Tibial artery (tissue), 4 donors: Measurements from ENCODE around the gene PCBP4.

ENCODE experiments used
- DNase-seq, 2 donors: peaks; one replicate each; pipeline ENCODE4 v3.0.0-alpha.2; 2019
- H3K27ac ChIP-seq, 2 donors: fragments of 200-600 bp; sonication (generic) in 1 of 2; 1 replicate in 1 of 2; 2 replicates in 1 of 2; pipeline ENCODE4 v1.5.1; 2018 to 2019; ENCODE audit warnings: mild to moderate bottlenecking in 1 of 2
- H3K27me3 ChIP-seq, 2 donors: fragments of 200-600 bp; sonication (generic) in 1 of 2; one replicate each; pipeline versions ENCODE4 v1.5.1 to v1.6.0; 2016 to 2019
- H3K36me3 ChIP-seq, 3 donors: fragments of 200-600 bp; sonication (generic) in 2 of 3; one replicate each; pipeline ENCODE4 v1.5.1; 2016 to 2019; ENCODE audit warnings: mild to moderate bottlenecking in 2 of 3
- H3K4me1 ChIP-seq, 4 donors: fragments of 200-600 bp; sonication (generic) in 2 of 4; 1 replicate in 3 of 4; 2 replicates in 1 of 4; pipeline ENCODE4 v1.5.1; 2016 to 2019
- H3K4me3 ChIP-seq, 2 donors: fragments of 200-600 bp; sonication (generic) in 1 of 2; 1 replicate in 1 of 2; 2 replicates in 1 of 2; pipeline ENCODE4 v1.5.1; 2018 to 2019; ENCODE audit warnings: mild to moderate bottlenecking in 2 of 2
- H3K9me3 ChIP-seq, 3 donors: fragments of 200-600 bp; sonication (generic) in 1 of 3; one replicate each; pipeline ENCODE4 v1.5.1; 2016 to 2019
- intact Hi-C: fragments of 100-400 bp; cut with DNase I; formaldehyde crosslinking; loops from one replicate; pipeline ENCODE4 v1.15.0; 2023; ENCODE audit warnings: low total_unique reads
- TF ChIP-seq, protein P1 (sequence below), 2 experiments: fragments of 200-600 bp in 1 of 2; fragments of 450-650 bp in 1 of 2; IDR thresholded peaks; one replicate each; pipeline ENCODE4 v1.5.1; 2017 to 2019; ENCODE audit warnings: antibody characterized with exemption in 2 of 2, mild to moderate bottlenecking in 1 of 2, moderate library complexity in 1 of 2

The PCBP4 gene

DNA sequence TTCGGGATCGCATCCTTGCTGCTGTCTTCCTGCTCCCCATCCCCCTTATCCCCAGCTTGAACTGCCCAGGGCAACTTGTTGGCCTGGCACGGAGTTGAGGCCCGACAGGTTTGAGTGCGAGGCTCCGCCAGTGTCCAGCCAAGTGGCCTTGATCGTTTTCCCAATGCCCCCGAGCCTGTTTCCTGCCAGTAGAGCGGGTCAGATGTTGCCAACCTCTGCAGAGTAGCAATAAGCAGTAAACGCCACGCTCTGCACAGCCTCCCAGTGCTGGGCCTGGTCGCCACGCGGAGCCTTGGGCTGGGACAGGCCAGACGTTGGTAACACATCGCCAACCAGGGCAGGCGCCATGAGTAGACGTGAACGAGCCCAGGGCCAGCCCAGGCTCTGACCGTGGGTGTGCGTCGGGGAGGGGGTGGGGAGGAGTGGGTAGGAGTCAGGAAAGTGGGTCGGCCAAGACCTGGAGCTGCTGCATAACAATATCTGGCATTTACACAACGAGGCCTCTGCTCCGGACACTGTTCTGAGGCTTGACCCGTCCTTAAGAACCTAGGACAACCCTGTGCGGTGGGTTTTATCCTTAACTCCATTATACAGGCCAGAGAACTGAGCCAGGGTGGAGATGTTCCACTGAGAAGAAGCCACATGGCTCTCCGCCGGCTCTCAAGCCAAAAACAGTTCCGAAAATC is 7.2 kb upstream of the PCBP4 start:
- Histone ChIP-seq H3K9me3 (no peaks in the 10 kb centered on the region), H3K36me3 (no peaks in the 10 kb centered on the region), H3K27me3 (no peaks in the 10 kb centered on the region), H3K27ac (peak overlapping the region; percentile 95 to 97), H3K4me3 (peak overlapping the region; percentile 70 to 84), H3K4me1 (peaks cover 0 to 39% (median 22%) of the 10 kb centered on the region in 4 donors)
- intact Hi-C loops = loop anchor here (10.0 kb wide), 1 partner anchor 1630 kb away; the partner anchor contains the start of genes RASSF1 and ZMYND10
- DNase-seq = peak in 1 of 2 donors; percentile 39
- TF ChIP-seq, protein P1, sequence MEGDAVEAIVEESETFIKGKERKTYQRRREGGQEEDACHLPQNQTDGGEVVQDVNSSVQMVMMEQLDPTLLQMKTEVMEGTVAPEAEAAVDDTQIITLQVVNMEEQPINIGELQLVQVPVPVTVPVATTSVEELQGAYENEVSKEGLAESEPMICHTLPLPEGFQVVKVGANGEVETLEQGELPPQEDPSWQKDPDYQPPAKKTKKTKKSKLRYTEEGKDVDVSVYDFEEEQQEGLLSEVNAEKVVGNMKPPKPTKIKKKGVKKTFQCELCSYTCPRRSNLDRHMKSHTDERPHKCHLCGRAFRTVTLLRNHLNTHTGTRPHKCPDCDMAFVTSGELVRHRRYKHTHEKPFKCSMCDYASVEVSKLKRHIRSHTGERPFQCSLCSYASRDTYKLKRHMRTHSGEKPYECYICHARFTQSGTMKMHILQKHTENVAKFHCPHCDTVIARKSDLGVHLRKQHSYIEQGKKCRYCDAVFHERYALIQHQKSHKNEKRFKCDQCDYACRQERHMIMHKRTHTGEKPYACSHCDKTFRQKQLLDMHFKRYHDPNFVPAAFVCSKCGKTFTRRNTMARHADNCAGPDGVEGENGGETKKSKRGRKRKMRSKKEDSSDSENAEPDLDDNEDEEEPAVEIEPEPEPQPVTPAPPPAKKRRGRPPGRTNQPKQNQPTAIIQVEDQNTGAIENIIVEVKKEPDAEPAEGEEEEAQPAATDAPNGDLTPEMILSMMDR (IDR thresholded peaks at IDR 0.05) = peak in 1 of 2 experiments; percentile 3

DNA sequence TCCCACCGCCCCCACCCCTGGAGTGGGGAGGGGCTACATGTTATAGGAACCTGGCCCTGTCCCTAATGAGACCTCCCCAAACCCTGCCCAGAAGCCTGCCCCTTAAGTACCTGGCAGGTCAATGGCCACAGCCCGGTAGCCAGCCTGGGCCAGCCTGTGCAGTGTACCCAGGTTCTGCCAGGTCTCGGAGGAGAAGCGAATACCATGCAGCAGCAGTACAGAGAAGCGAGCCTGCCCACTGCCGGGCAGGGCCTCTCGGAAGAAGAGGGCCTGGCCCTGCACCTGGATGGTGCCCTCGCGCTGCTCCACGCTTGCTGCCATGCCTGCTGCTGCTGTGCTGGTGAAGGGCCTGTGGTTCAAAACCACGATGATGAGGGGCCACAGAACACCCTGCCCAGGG is 4.1 kb upstream of the PCBP4 start:
- H3K27me3 ChIP-seq = no peaks in the 10 kb centered on the region
- intact Hi-C loops = loop anchor here (10.0 kb wide), 1 partner anchor 1627 kb away; the partner anchor contains the start of genes RASSF1 and ZMYND10
- no peak for DNase-seq
- no peak overlapping the region for H3K27ac ChIP-seq
- H3K4me3 ChIP-seq = no peak overlapping the region
- TF ChIP-seq, protein P1 (IDR thresholded peaks at IDR 0.05) = no peak
- peaks cover 0 to 46% (median 36%) of the 10 kb centered on the region in 4 donors for H3K4me1 ChIP-seq
- H3K36me3 ChIP-seq = no peaks in the 10 kb centered on the region
- H3K9me3 ChIP-seq = no peaks in the 10 kb centered on the region

DNA sequence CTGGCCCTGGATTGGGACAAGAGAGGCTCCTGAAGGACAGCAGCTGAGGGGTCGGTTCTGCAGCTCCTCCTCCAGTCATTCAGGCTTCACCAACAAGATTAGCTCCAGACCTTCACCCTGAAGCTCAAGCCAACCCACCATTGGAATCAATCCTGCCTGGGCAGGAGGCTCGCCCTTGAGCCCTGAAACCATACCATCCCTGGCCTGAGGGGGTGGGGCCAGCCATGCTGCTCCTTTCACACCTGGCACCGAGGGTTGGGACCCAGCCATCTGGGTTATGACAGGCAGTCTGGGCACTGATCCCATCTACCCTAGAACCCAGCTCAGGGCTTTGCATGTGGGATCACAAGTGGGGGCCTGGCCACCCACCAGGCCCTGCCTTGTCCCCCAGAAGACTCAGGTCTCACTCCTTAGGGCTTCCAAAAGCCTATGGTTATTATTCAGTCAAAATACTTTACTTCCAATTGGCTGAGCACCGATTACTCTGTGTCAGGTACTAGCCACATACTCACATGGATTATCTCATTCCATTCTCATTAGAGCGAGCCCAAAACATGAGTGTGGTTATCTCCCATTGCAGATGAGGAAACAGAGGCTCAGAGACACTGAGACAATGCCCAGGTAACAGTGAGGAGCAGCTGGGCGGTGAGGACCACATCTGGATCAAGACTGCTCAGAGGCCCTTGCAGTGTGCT is 3.5 kb upstream of the PCBP4 start:
- Histone ChIP-seq H3K27me3 (no peaks in the 10 kb centered on the region), H3K4me1 (peaks cover 0 to 46% (median 38%) of the 10 kb centered on the region in 4 donors), H3K4me3 (no peak overlapping the region), H3K27ac (no peak overlapping the region), H3K9me3 (no peaks in the 10 kb centered on the region), H3K36me3 (no peaks in the 10 kb centered on the region)
- no peak for DNase-seq
- intact Hi-C loops = loop anchor here (10.0 kb wide), 1 partner anchor 1626 kb away; the partner anchor contains the start of genes RASSF1 and ZMYND10
- TF ChIP-seq, protein P1 (IDR thresholded peaks at IDR 0.05) = no peak

DNA sequence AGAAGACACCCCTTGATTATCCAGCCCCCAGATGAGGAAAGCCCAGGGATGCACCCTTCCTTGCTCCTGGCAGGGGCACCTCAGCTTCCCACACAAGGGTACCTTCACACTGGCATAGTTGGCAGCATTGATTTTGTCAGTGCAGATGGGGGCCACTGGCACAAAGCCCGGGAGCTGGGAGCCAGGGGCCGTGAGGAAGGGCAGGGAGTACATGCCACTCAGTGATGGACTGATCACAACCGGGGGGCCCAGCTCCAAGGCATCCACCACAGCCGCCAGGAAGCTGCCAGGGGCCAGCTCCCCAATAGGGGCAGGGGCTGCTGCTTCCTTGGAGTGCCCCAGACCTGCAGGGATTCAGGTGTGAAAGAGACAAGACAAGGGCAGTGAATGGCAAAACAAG is 2.6 kb upstream of the PCBP4 start:
- Histone ChIP-seq H3K36me3 (no peaks in the 10 kb centered on the region), H3K4me3 (no peak overlapping the region), H3K27ac (no peak overlapping the region), H3K4me1 (peaks cover 0 to 47% (median 39%) of the 10 kb centered on the region in 4 donors), H3K27me3 (no peaks in the 10 kb centered on the region), H3K9me3 (no peaks in the 10 kb centered on the region)
- intact Hi-C loops = loop anchor here (10.0 kb wide), 1 partner anchor 1625 kb away; the partner anchor contains the start of genes RASSF1 and ZMYND10
- no peak for DNase-seq
- TF ChIP-seq, protein P1 (IDR thresholded peaks at IDR 0.05) = no peak

DNA sequence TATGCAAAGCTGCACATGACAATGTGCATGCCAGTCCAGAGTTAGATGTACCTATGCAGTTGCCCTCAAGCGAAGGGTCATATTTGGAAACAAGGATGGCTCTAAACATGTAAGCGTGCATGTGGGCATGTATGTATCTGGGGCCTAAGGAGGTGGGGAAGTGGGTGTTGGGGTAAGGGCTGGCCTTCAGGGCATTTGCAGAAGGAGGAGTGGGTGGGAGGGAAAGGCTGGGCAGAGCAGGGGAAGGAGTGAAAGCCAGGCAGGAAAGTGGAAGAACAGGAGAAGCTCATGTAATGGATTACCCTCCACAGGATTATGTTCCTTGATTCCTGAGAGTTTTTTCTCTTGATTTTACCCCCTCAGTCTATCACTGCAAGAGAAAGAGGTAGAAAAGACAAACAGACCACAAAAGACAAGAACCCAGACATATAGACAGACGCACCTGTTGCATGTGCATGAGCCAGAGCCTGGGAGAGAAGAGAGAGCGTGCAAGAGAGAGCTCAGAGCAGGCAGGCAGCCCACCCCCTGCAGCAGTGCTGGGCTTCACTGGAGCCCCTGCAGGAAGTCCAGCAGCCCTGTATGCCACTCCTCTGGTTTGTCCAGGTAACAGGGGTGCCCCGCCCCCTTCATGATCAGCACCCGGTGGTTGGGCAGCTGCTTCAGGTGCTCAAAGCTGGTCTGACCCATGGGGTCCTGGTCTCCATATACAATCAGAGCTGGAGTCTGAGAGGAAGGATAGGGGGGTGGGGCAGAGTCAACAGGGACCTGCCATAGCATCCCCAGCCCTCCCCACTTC is 1.8 kb upstream of the PCBP4 start:
- H3K4me1 ChIP-seq = peaks cover 0 to 47% (median 34%) of the 10 kb centered on the region in 4 donors
- intact Hi-C loops = no loop called here
- peak overlapping the region in 1 of 2 donors; percentile 97 for H3K27ac ChIP-seq
- TF ChIP-seq, protein P1 (IDR thresholded peaks at IDR 0.05) = no peak
- H3K9me3 ChIP-seq = no peaks in the 10 kb centered on the region
- no peaks in the 10 kb centered on the region for H3K36me3 ChIP-seq
- H3K27me3 ChIP-seq = no peaks in the 10 kb centered on the region
- no peak overlapping the region for H3K4me3 ChIP-seq
- no peak for DNase-seq
